PC-3 (cell line): ENCODE measurements around the gene VWA2.

Experiments used
- EZH2 ChIP-seq: fragments of 300-600 bp; sonication (generic); IDR thresholded peaks from one replicate; pipeline ENCODE4 v1.6.1; 2017; ENCODE audit warnings: antibody characterized with exemption, mild to moderate bottlenecking, low read length; ENCODE audit not compliant: unreplicated experiment
- TF ChIP-seq, protein P1 (sequence below): fragments of 300-600 bp; sonication (generic); conservative IDR thresholded peaks from 2 replicates; pipeline ENCODE4 v1.5.1; 2017; ENCODE audit warnings: antibody characterized with exemption, low read depth, mild to moderate bottlenecking, low read length

DNA sequence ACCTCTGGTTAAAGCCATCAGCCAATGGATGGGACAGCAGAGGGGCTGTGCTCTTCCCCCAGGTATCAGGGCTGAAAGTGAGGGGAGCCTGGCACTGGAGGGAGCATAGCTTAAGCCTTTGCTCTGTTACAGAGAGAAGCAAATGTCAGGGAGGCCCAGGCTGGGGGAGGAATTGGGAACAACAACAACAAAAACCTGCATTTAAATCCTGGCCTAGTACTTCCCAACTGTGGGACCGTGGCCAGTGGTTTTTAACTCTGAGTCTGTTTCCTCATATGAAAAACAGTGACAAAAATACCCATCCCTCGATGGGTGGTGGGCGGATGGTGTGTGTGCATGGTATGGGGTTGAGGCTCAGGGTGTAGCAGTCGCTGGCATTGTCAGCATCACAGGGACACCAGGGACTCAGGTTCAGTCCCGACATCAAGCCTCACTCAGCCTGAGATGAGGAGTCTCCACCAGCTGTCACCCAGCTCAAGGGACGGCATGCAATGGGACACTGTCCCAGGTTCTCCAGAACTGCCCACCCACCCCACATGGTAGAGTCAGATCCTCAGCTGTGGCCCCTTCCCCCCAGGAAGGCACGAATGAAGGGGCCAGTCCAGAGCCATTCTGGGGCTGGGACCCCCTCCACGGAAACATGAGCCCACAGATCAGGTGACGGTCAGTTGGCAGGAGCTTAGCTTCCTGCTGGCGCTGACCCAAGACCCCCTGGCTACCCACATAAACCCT is 90.7 kb downstream of the VWA2 start:
- TF ChIP-seq, protein P1, sequence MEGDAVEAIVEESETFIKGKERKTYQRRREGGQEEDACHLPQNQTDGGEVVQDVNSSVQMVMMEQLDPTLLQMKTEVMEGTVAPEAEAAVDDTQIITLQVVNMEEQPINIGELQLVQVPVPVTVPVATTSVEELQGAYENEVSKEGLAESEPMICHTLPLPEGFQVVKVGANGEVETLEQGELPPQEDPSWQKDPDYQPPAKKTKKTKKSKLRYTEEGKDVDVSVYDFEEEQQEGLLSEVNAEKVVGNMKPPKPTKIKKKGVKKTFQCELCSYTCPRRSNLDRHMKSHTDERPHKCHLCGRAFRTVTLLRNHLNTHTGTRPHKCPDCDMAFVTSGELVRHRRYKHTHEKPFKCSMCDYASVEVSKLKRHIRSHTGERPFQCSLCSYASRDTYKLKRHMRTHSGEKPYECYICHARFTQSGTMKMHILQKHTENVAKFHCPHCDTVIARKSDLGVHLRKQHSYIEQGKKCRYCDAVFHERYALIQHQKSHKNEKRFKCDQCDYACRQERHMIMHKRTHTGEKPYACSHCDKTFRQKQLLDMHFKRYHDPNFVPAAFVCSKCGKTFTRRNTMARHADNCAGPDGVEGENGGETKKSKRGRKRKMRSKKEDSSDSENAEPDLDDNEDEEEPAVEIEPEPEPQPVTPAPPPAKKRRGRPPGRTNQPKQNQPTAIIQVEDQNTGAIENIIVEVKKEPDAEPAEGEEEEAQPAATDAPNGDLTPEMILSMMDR, result no peak
- TF ChIP-seq EZH2, result no peak
